ENCODE results near the gene PIAS4.
"Not testable (repeated sequence)": the region's sequence is repeated elsewhere in the genome, so short reads cannot be mapped to it uniquely, and the experiment has no call there.

PIAS4 gene

DNA sequence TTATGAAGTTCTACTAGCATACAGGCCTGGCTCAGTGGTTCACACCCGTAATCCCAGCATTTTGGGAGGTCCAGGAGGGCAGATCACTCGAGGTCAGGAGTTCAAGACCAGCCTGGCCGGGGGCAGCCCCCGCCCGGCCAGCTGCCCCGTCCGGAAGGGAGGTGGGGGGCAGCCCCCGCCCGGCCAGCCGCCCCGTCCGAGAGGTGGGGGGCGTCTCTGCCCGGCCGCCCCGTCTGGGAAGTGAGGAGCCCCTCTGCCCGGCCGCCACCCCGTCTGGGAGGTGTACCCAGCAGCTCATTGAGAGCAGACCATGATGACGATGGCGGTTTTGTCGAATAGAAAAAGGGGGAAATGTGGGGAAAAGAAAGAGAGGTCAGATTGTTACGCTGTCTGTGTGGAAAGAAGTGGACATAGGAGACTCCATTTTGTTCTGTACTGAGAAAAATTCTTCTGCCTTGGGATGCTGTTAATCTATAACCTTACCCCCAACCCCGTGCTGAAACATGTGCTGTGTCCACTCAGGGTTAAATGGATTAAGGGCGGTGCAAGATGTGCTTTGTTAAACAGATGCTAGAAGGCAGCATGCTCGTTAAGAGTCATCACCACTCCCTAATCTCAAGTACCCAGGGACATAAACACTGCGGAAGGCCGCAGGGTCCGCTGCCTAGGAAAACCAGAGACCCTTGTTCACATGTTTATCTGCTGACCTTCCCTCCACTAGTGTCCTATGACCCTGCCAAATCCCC, 8.7 kb upstream of the PIAS4 start:
- DNase-seq: not testable (repeated sequence)

GRCh38 chr19:4000798-4001197, 6.7 kb upstream of the PIAS4 start:
- not testable (repeated sequence) for DNase-seq

GRCh38 chr19:4005436-4005835, 2.1 kb upstream of the PIAS4 start:
- DNase-seq: not testable (repeated sequence)

DNA sequence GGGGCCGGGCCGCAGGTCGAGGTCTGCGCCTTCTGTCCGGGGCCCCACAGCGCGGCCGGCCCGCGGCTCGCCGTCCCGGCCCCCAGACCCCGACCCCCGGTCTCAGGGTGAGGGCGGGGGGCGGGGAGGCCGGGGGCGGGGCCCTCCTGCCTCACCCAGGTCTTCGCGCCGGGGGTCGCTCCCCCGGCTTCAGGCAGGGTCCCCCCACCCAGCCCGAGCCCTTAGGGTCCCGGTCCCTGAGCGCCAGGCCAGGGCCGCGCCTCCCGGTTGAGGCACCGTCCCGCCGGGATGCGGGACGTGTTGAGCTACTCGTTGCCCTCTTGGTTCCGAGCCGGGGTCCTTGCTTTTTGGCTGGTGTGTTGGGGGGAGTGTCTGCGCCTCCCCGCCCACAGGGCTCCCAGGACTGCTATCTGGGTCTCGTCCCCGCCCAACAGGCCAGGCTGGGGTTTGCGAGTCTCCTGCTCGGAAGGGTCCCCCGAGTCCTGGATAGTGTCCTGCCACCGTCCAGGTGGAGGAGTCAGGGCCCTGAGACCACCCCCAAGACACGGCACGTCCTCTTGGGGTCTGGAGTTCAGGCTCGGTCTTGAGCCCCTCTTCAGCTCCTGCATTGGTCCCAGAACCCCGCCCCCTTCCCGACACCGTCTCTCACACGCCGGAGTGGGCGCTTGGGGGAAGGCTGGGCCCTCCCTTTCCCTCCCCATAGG, 452 bp downstream of the PIAS4 start:
- no peak for DNase-seq

DNA sequence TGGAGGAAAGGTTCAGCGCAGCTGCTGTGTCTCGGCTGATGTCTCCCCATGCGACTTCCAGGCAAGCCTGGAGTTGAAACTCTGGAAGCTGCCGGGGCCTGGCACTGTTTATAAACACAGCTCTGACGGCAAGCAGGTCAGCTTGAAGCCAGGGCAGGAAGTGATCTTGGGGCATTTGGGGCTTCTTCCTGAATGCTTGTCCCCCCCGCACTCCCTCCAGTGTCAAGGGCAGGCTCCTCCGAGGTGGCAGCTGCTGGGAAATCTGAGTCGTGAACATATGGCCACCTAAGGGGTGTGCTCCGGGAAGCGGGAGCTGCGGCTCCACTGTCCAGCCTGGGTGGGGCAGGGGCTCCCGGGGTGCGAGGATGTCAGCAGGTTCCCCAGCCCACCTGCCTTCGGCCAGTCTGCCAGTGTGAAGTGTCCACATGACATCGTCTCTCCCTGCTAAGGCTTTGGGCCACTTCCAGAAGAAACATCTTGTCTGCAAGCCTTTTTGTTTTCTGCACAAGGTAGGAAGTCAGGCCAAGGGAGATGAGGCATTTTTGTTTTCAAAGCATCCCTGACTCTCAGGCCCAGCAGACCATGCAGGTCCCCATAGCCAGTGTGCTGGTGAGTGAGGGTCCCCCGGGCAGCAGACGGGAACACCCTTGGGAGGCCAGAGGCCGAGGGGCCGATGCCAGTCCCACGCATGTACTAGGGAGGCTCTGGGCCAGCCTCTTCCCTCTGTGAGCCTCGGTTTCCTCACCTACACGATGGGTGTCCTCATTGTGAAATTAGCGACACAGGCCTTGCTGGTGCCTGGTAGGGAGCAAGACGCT, 2.7 kb downstream of the PIAS4 start:
- no peak for DNase-seq

- no peak for DNase-seq
Measured at GRCh38 chr19:4010808-4011110, 3.2 kb downstream of the PIAS4 start.

- not testable (repeated sequence) for DNase-seq
Measured at GRCh38 chr19:4011430-4011829, 3.9 kb downstream of the PIAS4 start.

GRCh38 chr19:4012092-4012974, 4.8 kb downstream of the PIAS4 start:
- no peak for DNase-seq

DNA sequence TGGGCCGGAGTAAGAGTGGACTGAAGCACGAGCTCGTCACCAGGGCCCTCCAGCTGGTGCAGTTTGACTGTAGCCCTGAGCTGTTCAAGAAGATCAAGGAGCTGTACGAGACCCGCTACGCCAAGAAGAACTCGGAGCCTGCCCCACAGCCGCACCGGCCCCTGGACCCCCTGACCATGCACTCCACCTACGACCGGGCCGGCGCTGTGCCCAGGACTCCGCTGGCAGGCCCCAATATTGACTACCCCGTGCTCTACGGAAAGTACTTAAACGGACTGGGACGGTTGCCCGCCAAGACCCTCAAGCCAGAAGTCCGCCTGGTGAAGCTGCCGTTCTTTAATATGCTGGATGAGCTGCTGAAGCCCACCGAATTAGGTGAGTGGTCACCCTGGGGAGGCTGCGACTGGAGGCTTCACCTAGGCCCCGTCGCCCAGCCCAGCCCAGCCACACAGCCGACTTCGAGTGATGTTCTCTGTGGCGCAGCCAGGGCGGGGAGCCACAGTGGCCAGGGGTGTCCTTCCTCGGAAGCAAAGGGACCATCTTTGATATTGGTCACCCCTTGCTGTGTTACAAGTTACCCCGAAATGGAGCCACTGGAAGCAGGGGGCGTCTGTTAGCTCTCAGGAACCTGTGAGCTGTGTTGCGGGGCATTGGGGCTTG, 5.6 kb downstream of the PIAS4 start:
- DNase-seq: no peak

- DNase-seq: no peak
Measured at GRCh38 chr19:4013886-4014540, 6.5 kb downstream of the PIAS4 start.

DNA sequence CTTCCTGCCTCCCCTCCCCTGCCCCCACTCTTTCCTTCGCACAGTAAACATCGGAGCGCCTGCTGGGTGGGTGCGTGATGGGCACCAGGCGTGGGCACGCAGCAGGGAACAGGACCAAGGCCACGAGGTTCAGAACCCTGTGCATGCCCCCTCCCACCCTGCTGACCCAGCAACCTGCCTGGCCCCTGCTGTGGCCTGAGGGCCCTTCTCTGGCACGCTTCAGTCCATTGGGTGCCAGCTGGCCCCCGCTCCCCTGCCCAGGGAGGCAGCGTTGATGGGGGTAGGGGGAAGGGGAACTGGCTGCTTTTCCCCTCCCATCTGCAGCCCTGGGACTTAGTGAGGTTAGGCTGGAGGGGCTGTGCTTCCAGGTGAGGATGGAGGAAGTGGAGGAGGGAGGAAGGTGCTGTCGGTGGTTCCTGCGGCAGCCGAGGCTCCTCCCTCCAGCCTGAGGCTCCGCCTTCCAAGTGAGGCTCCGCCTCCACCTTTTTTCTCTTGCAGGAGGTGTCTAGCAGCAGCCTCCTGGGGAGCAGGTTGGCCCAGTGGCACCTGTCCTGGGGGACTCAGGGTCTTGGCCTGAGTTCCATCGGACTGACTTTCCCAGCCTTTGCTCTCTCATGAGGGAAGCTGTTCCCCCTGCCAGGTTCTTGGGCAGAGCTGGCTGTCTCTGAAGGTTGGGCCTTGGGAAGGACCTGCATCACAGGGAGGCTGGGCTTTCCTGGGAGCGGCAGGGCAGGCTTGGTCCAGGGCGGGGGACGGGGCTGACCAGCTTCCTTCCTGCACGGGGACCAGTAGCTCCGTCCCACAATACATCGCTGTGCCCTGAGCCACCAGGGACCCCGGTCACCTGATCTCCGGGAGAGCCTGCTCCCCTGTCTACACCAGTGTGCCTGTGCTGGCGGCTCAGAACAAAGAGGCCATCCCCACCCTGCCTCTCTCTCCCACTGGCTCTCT, 7.3 kb downstream of the PIAS4 start:
- no peak for DNase-seq

DNA sequence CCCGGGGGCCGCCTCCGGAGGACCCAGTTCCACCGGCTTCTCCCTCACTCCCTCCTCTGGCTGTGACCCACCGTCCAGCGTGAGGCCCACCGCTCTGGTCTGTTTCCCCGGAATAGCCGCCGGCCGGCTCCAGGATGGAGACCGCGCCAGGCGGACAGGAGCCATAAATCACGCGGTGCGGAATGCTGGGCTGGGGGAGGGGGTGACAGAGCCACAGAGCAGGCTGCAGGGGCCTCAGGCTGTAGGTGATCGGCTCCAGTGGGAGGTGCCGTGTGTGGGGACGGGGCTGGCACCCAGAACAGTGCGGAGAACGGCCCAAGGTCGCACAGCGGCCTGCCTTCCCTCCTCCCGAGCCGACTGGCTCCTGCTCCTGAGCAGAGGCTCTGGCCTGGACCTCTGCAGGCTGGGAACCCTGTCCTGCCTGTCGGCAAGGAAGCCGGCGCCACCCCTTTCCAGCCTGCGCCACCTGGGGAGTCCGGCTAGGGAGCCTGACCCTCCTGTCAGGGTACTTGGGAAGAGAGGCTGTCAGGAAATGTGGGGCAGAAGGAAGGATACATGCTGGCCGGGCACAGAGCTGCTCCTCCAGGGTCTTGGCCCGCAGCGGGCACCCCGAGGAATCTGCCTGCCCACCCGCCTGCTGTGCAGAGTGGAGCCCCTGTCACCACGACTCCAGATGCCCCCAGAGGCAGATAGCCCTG, 8.3 kb downstream of the PIAS4 start:
- DNase-seq: no peak

- DNase-seq: no peak
Measured at GRCh38 chr19:4016486-4016885, 8.9 kb downstream of the PIAS4 start.

- no peak for DNase-seq
Measured at GRCh38 chr19:4016903-4017638, 9.5 kb downstream of the PIAS4 start.

- no peak for DNase-seq
Measured at GRCh38 chr19:4018140-4018613, 10.6 kb downstream of the PIAS4 start.

DNA sequence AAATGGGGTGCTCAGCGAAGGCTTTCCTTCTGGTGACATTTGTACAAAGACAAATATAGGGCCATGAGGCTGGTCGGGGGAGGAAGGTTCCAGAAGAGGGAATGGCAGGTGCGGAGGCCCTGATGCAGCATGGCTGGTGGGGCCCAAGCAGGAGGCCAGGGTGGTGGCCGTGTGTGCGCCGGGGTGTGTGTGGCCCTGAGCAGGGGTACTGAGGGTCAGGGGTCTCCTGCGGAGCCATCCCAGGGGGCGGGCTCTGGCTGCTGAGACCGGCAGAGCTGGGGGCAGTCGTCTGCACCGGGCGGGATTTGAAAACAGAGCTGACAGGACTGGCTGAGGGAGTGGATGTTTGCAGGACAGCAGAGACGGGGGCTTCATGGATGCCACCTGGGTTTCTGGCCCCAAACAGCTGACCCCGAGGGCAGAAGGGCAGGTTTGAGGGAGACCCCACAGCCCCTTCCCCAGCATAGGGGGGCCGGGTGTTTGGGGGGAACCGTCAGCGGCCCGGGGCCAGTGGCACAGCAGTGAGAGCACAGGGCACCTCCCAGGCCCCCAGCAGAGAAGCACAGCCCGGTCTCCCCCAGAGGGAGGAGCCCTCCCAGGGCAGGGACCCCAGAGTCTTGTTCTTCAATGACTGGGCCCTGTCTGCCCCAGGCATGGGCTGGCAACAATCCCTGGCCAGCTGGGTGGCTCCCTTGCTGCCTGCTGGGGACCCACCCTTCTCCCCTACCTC, 11.4 kb downstream of the PIAS4 start:
- DNase-seq: no peak

GRCh38 chr19:4019578-4019977, 12.0 kb downstream of the PIAS4 start:
- no peak for DNase-seq

All from NCI-H1694 treated with DMSO at 0.1 percent for 48 hours (cell line).